Naive thymus-derived CD4-positive, alpha-beta T cell (primary cell): ENCODE results near the gene HINT2. TPM values are rescaled to one million over a fixed set of nuclear protein-coding genes. Genes with fewer than 3 reads are reported as not detected.

Experiments
- ATAC-seq: fragments of 150-1000 bp; cut with Tn5 transposase; 2 replicates; pipeline ENCODE4 v1.10.0; 2021; ENCODE audit warnings: mild to moderate bottlenecking, moderate library complexity
- CTCF ChIA-PET: fragments of 350-600 bp; sonication (Branson Sonifier 250); formaldehyde crosslinking; loops from one replicate; lab custom pipeline; 2021; ENCODE audit warnings: antibody characterized with exemption; lab: Charles Lee
- POLR2A ChIA-PET: fragments of 350-600 bp; sonication (Branson Sonifier 250); formaldehyde crosslinking; loops from one replicate; lab custom pipeline; 2021; ENCODE audit warnings: antibody characterized with exemption, inconsistent platforms; lab: Charles Lee
- DNase-seq, 9 donors: peaks; one replicate each; pipeline versions ENCODE4 v3.0.0 to v3.0.0-alpha.2; 2020 to 2022; ENCODE audit warnings: mixed read lengths in 1 of 9
- H3K27ac ChIP-seq: one replicate; pipeline ENCODE4 v1.7.0; 2013; ENCODE audit warnings: mild to moderate bottlenecking, low read depth, low read length, moderate library complexity
- H3K27me3 ChIP-seq, 2 donors: one replicate each; pipeline ENCODE4 v1.7.0; 2013; ENCODE audit warnings: low read length in 2 of 2, mild to moderate bottlenecking in 2 of 2, moderate library complexity in 2 of 2; ENCODE audit not compliant: control insufficient read depth in 2 of 2, insufficient read depth in 2 of 2
- H3K36me3 ChIP-seq, 3 experiments: 1 replicate in 2 of 3; 2 replicates in 1 of 3; pipeline ENCODE4 v1.7.0; 2013; ENCODE audit warnings: low read length in 3 of 3, mild to moderate bottlenecking in 3 of 3, moderate library complexity in 1 of 3; ENCODE audit not compliant: insufficient read depth in 3 of 3, control insufficient read depth in 2 of 3
- H3K4me1 ChIP-seq, 2 donors: one replicate each; pipeline ENCODE4 v1.7.0; 2013; ENCODE audit warnings: low read length in 2 of 2, mild to moderate bottlenecking in 2 of 2, moderate library complexity in 1 of 2; ENCODE audit not compliant: control insufficient read depth in 2 of 2, insufficient read depth in 2 of 2
- H3K4me3 ChIP-seq: 2 replicates; pipeline ENCODE4 v1.7.0; 2013; ENCODE audit warnings: mild to moderate bottlenecking, low read length
- H3K9me3 ChIP-seq, 3 experiments: 1 replicate in 2 of 3; 2 replicates in 1 of 3; pipeline ENCODE4 v1.7.0; 2013; ENCODE audit warnings: low read length in 3 of 3; ENCODE audit not compliant: control insufficient read depth in 2 of 3
- H3K27ac Mint-ChIP-seq, 9 donors: one replicate each; pipeline ENCODE4 v1.8.0; 2020 to 2022; ENCODE audit warnings: mixed read lengths in 9 of 9, mild to moderate bottlenecking in 8 of 9, moderate library complexity in 5 of 9, inconsistent platforms in 2 of 9
- H3K27me3 Mint-ChIP-seq, 5 donors: one replicate each; pipeline ENCODE4 v1.8.0; 2021 to 2022; ENCODE audit warnings: mixed read lengths in 5 of 5, mild to moderate bottlenecking in 1 of 5
- H3K36me3 Mint-ChIP-seq, 5 donors: one replicate each; pipeline ENCODE4 v1.8.0; 2020 to 2022; ENCODE audit warnings: mixed read lengths in 5 of 5, mild to moderate bottlenecking in 3 of 5, inconsistent platforms in 1 of 5
- H3K4me1 Mint-ChIP-seq, 7 donors: one replicate each; pipeline ENCODE4 v1.8.0; 2020 to 2022; ENCODE audit warnings: mixed read lengths in 7 of 7, mild to moderate bottlenecking in 3 of 7, inconsistent platforms in 1 of 7
- H3K4me3 Mint-ChIP-seq, 10 donors: one replicate each; pipeline ENCODE4 v1.8.0; 2020 to 2022; ENCODE audit warnings: mild to moderate bottlenecking in 10 of 10, mixed read lengths in 10 of 10, moderate library complexity in 6 of 10, inconsistent platforms in 2 of 10
- H3K9me3 Mint-ChIP-seq, 11 donors: one replicate each; pipeline ENCODE4 v1.8.0; 2020 to 2022; ENCODE audit warnings: mixed read lengths in 11 of 11, mild to moderate bottlenecking in 4 of 11, inconsistent platforms in 1 of 11, moderate library complexity in 1 of 11
- intact Hi-C, 2 donors: fragments of 100-400 bp; cut with micrococcal nuclease; formaldehyde crosslinking; loops; one replicate each; pipeline ENCODE4 v1.15.1; 2023
- polyA plus RNA-seq, 2 donors: library from polyadenylated mRNA; unstranded; fragments of 300-500 nt; fragmentation: Illumina TruSeq; gene quantifications; one replicate each; pipeline ENCODE4 v1.2.3, GENCODE V29; 2021
- total RNA-seq, 6 experiments: library from RNA in 5 of 6; stranded (reverse) in 5 of 6; gene quantifications; 1 replicate in 5 of 6; 2 replicates in 1 of 6; pipeline ENCODE4 v1.2.3 and lab custom pipeline; 2021 to 2026

Gene HINT2
- total and polyA plus RNA-seq, 7 experiments from 2014 or later, result 14.3 to 74.5 (median 23.1) TPM

DNA sequence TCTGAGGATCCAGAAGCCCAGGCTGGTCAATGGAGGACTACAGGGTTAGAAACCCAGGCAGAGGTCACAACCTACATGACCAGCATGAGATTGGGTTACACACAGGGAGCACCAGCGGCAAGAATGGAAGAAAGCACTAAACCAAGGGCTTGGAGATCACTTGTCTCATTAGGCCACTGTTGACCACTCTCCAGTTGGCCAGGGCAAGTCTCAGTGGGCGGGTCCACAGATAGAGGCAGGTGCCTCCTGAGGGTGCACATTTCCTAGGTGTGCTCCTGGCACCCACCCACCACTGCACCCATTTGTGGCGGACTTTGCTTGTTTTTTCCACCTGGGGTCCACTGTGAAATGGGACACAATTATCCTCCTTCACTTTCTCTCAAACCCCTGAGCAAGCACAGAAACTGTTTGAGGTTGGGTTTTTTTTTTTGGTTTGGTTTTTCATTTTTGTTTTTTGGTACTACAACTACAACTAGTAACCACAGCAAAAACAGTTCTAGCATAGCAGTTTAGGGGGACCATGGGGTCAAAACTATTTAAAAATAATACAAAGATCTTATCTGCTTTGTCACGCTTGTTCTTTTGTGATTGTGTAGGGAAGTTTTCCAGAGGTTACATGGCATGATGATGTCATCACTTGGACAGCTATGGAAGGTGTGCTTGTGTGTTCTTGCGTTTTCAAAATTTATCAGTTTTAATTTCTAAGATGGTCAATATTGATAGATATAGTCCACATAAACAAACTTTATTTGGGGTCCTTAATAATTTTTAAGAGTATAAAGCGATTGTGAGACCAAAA, 17.3 kb downstream of the HINT2 start:
- H3K27ac ChIP-seq, result no peak overlapping the region
- no peaks in the 10 kb centered on the region for H3K4me1 ChIP-seq
- H3K9me3 Mint-ChIP-seq, result no peaks in the 10 kb centered on the region
- CTCF ChIA-PET, result interaction anchor here (0.7 to 1.3 kb wide), 3 partner anchors 28 to 691 kb away, joined by 3 to 5 read pairs (median 3); no protein-coding TSS in a partner anchor
- H3K27me3 Mint-ChIP-seq, result no peaks in the 10 kb centered on the region
- peaks cover 6 to 34% (median 10%) of the 10 kb centered on the region in 5 donors for H3K36me3 Mint-ChIP-seq
- no peak overlapping the region for H3K4me3 Mint-ChIP-seq
- H3K9me3 ChIP-seq, result no peaks in the 10 kb centered on the region
- H3K27me3 ChIP-seq, result no peaks in the 10 kb centered on the region
- DNase-seq, result no peak
- H3K27ac Mint-ChIP-seq, result peak overlapping the region in 3 of 9 donors; percentile 2 to 22 (median 21)
- no peak overlapping the region for H3K4me3 ChIP-seq
- intact Hi-C loops, result no loop called here
- H3K4me1 Mint-ChIP-seq, result peaks cover 4 to 21% (median 8%) of the 10 kb centered on the region in 7 donors
- peaks cover 0 to 38% (median 0%) of the 10 kb centered on the region in 3 experiments for H3K36me3 ChIP-seq
- no peak for ATAC-seq
- POLR2A ChIA-PET, result no interaction called here

DNA sequence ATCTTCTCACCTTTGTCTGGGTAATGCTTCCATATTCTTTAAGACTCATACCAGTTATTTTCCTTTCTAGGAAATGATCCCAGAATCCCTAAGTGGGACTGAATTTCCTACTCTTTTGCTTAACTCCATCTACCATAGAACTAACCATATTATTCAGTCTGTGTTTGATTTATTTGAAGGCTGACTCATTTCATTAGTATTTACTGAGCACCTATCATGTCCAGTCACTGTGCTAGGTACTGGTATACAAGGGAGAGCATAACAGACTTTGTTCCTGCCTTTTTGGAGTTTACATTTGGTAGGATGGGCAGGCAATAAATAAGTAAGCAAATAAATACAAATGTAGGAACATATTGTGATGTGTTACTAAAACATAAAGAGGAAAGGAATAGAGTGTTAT, 19.1 kb downstream of the HINT2 start:
- H3K4me1 Mint-ChIP-seq, result peaks cover 6 to 21% (median 8%) of the 10 kb centered on the region in 7 donors
- POLR2A ChIA-PET, result no interaction called here
- Histone ChIP-seq H3K4me1 (no peaks in the 10 kb centered on the region), H3K9me3 (no peaks in the 10 kb centered on the region), H3K27ac (no peak overlapping the region), H3K27me3 (no peaks in the 10 kb centered on the region), H3K4me3 (no peak overlapping the region), H3K36me3 (peaks cover 0 to 20% (median 0%) of the 10 kb centered on the region in 3 experiments)
- no peaks in the 10 kb centered on the region for H3K27me3 Mint-ChIP-seq
- CTCF ChIA-PET, result no interaction called here
- H3K27ac Mint-ChIP-seq, result peak overlapping the region in 1 of 9 donors; percentile 0
- H3K4me3 Mint-ChIP-seq, result no peak overlapping the region
- DNase-seq, result no peak
- intact Hi-C loops, result no loop called here
- ATAC-seq, result no peak
- no peaks in the 10 kb centered on the region for H3K9me3 Mint-ChIP-seq
- peaks cover 1 to 19% (median 4%) of the 10 kb centered on the region in 5 donors for H3K36me3 Mint-ChIP-seq

DNA sequence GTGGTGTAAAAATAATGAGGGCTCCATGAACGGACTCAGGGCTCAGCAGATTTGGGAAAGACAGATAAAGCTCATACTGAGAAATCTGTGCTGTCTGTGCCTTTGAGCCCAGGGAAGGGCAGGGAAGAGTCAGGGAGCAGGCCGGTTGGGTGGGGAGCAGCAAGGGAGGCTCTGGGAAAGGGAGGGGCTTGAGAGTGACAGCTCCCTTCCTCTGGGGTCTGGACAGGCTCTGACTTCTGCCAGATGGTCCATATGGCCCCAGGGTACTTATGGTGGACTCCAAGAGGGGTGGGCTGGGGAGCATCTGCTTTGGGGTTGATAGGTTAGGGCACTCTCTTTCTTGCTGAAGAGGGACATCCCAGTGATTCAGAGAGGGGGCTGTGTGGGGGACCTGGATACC, 21.4 kb downstream of the HINT2 start:
- ChIA-PET POLR2A (no interaction called here), CTCF (interaction anchor here (0.5 to 2.8 kb wide), 4 partner anchors 83 to 1389 kb away, joined by 3 to 18 read pairs (median 3); partner anchors contain the start of gene VCP)
- Histone ChIP-seq H3K27ac (no peak overlapping the region), H3K9me3 (no peaks in the 10 kb centered on the region), H3K27me3 (no peaks in the 10 kb centered on the region), H3K4me3 (no peak overlapping the region), H3K4me1 (no peaks in the 10 kb centered on the region), H3K36me3 (peaks cover 0 to 4% (median 0%) of the 10 kb centered on the region in 3 experiments)
- Mint-ChIP-seq H3K9me3 (no peaks in the 10 kb centered on the region), H3K4me3 (no peak overlapping the region), H3K27me3 (no peaks in the 10 kb centered on the region), H3K27ac (peak overlapping the region in 3 of 9 donors; percentile 34 to 74 (median 39)), H3K4me1 (peaks cover 6 to 21% (median 13%) of the 10 kb centered on the region in 7 donors), H3K36me3 (peaks cover 0 to 5% (median 4%) of the 10 kb centered on the region in 5 donors)
- DNase-seq (no peak), ATAC-seq (no peak)
- intact Hi-C loops, result no loop called here

DNA sequence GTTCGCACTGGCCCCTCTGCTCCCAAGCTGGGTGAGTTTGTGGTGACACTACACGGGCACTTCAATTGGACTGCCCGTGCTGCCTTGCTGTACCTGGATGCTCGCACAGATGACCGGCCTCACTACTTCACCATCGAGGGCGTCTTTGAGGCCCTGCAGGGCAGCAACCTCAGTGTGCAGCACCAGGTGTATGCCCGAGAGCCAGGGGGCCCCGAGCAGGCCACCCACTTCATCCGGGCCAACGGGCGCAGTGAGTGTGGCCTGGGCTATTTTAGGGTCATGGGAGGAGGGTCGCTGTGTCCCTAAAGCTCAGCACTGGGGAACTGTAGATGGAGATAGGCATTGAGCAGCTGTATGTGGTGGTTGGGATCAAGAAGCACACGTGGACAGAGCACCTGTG, 22.0 kb downstream of the HINT2 start:
- POLR2A ChIA-PET, result no interaction called here
- no peaks in the 10 kb centered on the region for H3K9me3 Mint-ChIP-seq

DNA sequence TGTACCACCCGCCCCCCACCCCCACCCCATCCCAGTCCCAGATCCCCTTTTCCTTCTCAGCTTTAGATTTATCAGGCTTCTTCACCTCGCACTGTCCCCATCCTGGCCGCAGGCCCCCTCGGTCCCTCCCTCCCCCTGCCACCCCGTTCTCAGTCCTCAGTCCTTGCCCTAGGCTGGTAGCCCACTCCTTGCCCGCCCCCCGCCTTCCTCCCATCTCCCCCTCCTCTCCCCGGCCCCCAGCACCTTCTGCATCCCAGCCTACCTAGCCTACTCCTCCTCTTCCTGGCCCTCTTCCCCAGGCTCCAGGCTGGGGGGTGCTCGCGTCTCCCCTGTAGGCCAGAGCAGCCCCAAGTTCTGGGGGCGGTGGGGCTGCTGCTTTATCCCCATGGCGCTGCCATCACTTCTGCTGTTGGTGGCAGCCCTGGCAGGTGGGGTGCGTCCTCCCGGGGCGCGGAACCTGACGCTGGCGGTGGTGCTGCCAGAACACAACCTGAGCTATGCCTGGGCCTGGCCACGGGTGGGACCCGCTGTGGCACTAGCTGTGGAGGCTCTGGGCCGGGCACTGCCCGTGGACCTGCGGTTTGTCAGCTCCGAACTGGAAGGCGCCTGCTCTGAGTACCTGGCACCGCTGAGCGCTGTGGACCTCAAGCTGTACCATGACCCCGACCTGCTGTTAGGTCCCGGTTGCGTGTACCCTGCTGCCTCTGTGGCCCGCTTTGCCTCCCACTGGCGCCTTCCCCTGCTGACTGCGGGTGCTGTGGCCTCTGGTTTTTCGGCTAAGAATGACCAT, 22.6 kb downstream of the HINT2 start:
- no peaks in the 10 kb centered on the region for H3K9me3 Mint-ChIP-seq
- no peaks in the 10 kb centered on the region for H3K9me3 ChIP-seq
- H3K27ac Mint-ChIP-seq, result no peak overlapping the region
- H3K4me3 ChIP-seq, result no peak overlapping the region
- no peaks in the 10 kb centered on the region for H3K27me3 Mint-ChIP-seq
- POLR2A ChIA-PET, result no interaction called here
- intact Hi-C loops, result no loop called here
- H3K4me3 Mint-ChIP-seq, result no peak overlapping the region
- CTCF ChIA-PET, result interaction anchor here (0.7 to 2.8 kb wide), 3 partner anchors 45 to 90 kb away, joined by 3 to 18 read pairs (median 4); no protein-coding TSS in a partner anchor
- peaks cover 0 to 11% (median 4%) of the 10 kb centered on the region in 5 donors for H3K36me3 Mint-ChIP-seq
- H3K27ac ChIP-seq, result no peak overlapping the region
- no peaks in the 10 kb centered on the region for H3K4me1 ChIP-seq
- ATAC-seq, result no peak
- no peaks in the 10 kb centered on the region for H3K27me3 ChIP-seq
- peaks cover 6 to 21% (median 13%) of the 10 kb centered on the region in 7 donors for H3K4me1 Mint-ChIP-seq
- peaks cover 0 to 4% (median 0%) of the 10 kb centered on the region in 3 experiments for H3K36me3 ChIP-seq
- no peak for DNase-seq

More for the DNA sequence above, 22.0 kb downstream of the HINT2 start:
- H3K27ac Mint-ChIP-seq, result peak overlapping the region in 3 of 9 donors; percentile 34 to 74 (median 51)
- intact Hi-C loops, result no loop called here
- Histone ChIP-seq H3K9me3 (no peaks in the 10 kb centered on the region), H3K36me3 (peaks cover 0 to 4% (median 0%) of the 10 kb centered on the region in 3 experiments), H3K27ac (no peak overlapping the region), H3K4me1 (no peaks in the 10 kb centered on the region), H3K4me3 (no peak overlapping the region), H3K27me3 (no peaks in the 10 kb centered on the region)
- ATAC-seq (no peak), DNase-seq (no peak)
- CTCF ChIA-PET, result interaction anchor here (0.5 to 2.8 kb wide), 5 partner anchors 45 to 1389 kb away, joined by 3 to 18 read pairs (median 3); partner anchors contain the start of gene VCP
- H3K4me1 Mint-ChIP-seq, result peaks cover 6 to 21% (median 13%) of the 10 kb centered on the region in 7 donors
- H3K36me3 Mint-ChIP-seq, result peaks cover 0 to 5% (median 4%) of the 10 kb centered on the region in 5 donors
- H3K27me3 Mint-ChIP-seq, result no peaks in the 10 kb centered on the region
- no peak overlapping the region for H3K4me3 Mint-ChIP-seq

DNA sequence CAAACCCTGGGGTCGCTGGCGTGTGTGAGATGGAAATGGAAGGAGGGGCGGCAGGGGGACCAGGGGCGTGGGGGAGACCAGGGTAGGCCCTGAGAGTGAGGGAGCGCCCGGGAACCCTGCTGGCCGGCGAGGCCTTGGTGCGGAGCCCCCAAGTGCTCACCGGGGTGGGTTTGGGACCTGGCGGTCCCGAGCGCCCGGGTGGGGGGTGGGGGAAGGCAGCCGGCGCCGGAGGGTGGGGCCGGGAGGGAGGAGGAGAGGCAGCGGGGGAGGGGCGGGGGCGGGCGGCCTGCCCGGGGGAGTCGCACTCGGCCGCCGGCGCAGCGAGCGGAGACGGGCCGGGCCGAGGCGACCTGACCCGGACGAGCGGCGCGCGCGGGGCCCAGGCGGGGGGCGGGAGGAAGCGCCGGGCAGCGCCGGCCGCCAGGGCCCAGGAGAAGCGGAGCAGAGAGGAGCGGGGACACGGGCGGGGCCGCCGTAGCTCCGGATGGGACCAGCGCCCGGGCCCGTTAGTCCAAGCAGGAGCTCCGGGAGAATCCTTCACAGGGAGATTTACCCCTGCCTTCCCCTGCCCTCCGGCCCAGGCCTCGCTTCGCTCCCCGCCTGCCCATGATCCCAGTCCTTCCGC, 23.4 kb downstream of the HINT2 start, which contains the start of gene NPR2:
Gene NPR2, plus strand, starts transcription at position 295 of the 625 bp plus-strand sequence. CDS start 818 bp downstream, outside the sequence.
- Mint-ChIP-seq H3K27ac (no peak within 1 kb of the TSS), H3K9me3 (no peaks in the 10 kb centered on the region), H3K4me1 (peaks cover 6 to 21% (median 10%) of the 10 kb centered on the region in 7 donors), H3K4me3 (peak within 1 kb of the TSS in 1 of 10 donors; percentile 31), H3K36me3 (peaks cover 0 to 7% (median 2%) of the 10 kb centered on the region in 5 donors), H3K27me3 (no peaks in the 10 kb centered on the region)
- ChIA-PET CTCF (interaction anchor here (0.7 to 2.8 kb wide), 2 partner anchors 87 to 91 kb away, joined by 4 to 18 read pairs; no protein-coding TSS in a partner anchor), POLR2A (no interaction called here)
- no peaks in the 10 kb centered on the region for H3K9me3 ChIP-seq
- no peaks in the 10 kb centered on the region for H3K27me3 ChIP-seq
- no peak within 1 kb of the TSS for H3K27ac ChIP-seq
- peaks cover 0 to 6% (median 0%) of the 10 kb centered on the region in 3 experiments for H3K36me3 ChIP-seq
- no peak within 1 kb of the TSS for H3K4me3 ChIP-seq
- no peak for DNase-seq
- no peaks in the 10 kb centered on the region for H3K4me1 ChIP-seq
- no peak for ATAC-seq
- intact Hi-C loops, result no loop called here
